ENCODE results near the gene BIRC3.

GRCh38 chr11:102306048-102306597 lies 11.2 kb upstream of the BIRC3 start:
- TF ChIP-seq FOS (IDR thresholded peaks at IDR 0.05; ENCODE audit: low read depth, low read length): no peak
- no peak for TF ChIP-seq BHLHE40 (IDR thresholded peaks at IDR 0.05; ENCODE audit: low read depth, low read length)
- no peak for TF ChIP-seq POLR2A (IDR thresholded peaks at IDR 0.05; ENCODE audit: low read depth, low read length)
- no peak for TF ChIP-seq CTCF (conservative IDR thresholded peaks at IDR 0.05; ENCODE audit: low read depth, low read length)
- TF ChIP-seq RAD21 (IDR thresholded peaks at IDR 0.05; ENCODE audit: low read length): no peak
- TF ChIP-seq ELK1 (IDR thresholded peaks at IDR 0.05; ENCODE audit: borderline replicate concordance, low read depth, low read length): no peak
- no peak for TF ChIP-seq USF2 (IDR thresholded peaks at IDR 0.05; ENCODE audit: low read depth, low read length)
- no peak for TF ChIP-seq RFX5 (IDR thresholded peaks at IDR 0.05; ENCODE audit: low read depth, low read length)
- no peak for TF ChIP-seq MAFK (IDR thresholded peaks at IDR 0.05; ENCODE audit: low read depth, low read length)
- no peak for TF ChIP-seq MXI1 (IDR thresholded peaks at IDR 0.05; ENCODE audit: borderline replicate concordance, low read depth, low read length)
- TF ChIP-seq CEBPB (IDR thresholded peaks at IDR 0.05; ENCODE audit: low read depth, low read length): no peak

Data from IMR-90 (cell line).